Activated naive CD8-positive, alpha-beta T cell treated with anti-CD3 and anti-CD28 coated beads for 36 hours (primary cell): Measurements from ENCODE around the gene WWC1. TPM values are rescaled to one million over a fixed set of nuclear protein-coding genes. Genes with fewer than 3 reads are reported as not detected.
A peak's percentile ranks its signal among the peaks of the same experiment; 100 is the strongest.

Experiments
- DNase-seq: peaks from one replicate; pipeline ENCODE4 v3.0.0; 2021
- H3K27ac Mint-ChIP-seq: one replicate; pipeline ENCODE4 v1.8.0; 2022; ENCODE audit warnings: mild to moderate bottlenecking, moderate library complexity, mixed read lengths
- H3K27me3 Mint-ChIP-seq: one replicate; pipeline ENCODE4 v1.8.0; 2022; ENCODE audit warnings: mild to moderate bottlenecking, mixed read lengths
- H3K36me3 Mint-ChIP-seq: one replicate; pipeline ENCODE4 v1.8.0; 2021; ENCODE audit warnings: mild to moderate bottlenecking, mixed read lengths
- H3K4me1 Mint-ChIP-seq: one replicate; pipeline ENCODE4 v1.8.0; 2021; ENCODE audit warnings: mixed read lengths
- H3K4me3 Mint-ChIP-seq: one replicate; pipeline ENCODE4 v1.8.0; 2022; ENCODE audit warnings: mild to moderate bottlenecking, moderate library complexity, mixed read lengths
- H3K9me3 Mint-ChIP-seq: one replicate; pipeline ENCODE4 v1.8.0; 2022; ENCODE audit warnings: mixed read lengths
- total RNA-seq, 2 experiments: library from RNA; stranded (reverse); gene quantifications; one replicate each; pipeline ENCODE4 v1.2.3, GENCODE V29; 2021

Gene WWC1
- total RNA-seq, 2 experiments from 2014 or later = 1.5 to 2.5 TPM

DNA sequence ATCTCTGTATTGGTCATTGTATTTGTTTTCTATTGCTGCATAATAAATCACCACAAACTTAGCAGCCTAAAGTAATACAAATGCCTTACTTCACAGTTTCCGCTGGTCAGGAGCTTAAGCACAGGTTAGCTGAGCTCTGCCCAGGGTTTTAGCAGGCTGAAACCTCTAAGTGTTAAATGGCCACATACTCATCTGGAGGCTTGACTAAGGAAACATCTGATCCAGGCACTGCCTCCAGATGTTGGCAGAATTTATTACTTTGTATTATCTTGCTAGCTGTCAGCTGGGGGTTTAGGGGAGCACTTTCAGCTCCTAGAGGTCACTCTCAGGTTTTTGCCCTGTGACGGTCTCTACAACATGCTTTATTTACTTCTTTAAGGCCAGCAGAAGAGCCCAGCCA, 171.6 kb downstream of the WWC1 start:
- H3K36me3 Mint-ChIP-seq = no peaks in the 10 kb centered on the region
- H3K9me3 Mint-ChIP-seq = no peaks in the 10 kb centered on the region
- no peak overlapping the region for H3K27ac Mint-ChIP-seq
- no peak overlapping the region for H3K4me3 Mint-ChIP-seq
- H3K27me3 Mint-ChIP-seq = peaks cover 3% of the 10 kb centered on the region
- DNase-seq = no peak
- no peaks in the 10 kb centered on the region for H3K4me1 Mint-ChIP-seq

DNA sequence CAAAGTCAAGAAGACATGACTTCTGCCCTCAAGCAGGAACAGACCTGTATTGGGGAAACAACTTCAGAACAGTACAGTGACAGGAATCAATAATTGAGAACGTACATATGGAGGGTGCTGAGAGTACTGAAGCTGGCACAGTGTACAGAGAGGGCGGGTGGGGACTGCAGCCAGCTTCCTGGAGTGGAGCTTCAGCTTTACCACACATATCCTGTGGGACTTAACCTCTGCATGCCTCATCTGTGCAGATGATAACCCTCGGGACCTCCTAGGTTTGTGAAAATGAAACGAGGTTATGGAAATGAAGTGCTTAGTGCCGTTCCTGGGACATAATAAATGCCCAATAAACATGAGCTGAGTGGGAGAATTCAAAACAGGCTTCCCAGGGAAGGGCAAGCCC, 172.8 kb downstream of the WWC1 start:
- Mint-ChIP-seq H3K27me3 (peaks cover 3% of the 10 kb centered on the region), H3K4me3 (no peak overlapping the region), H3K27ac (no peak overlapping the region), H3K36me3 (no peaks in the 10 kb centered on the region), H3K9me3 (no peaks in the 10 kb centered on the region), H3K4me1 (no peaks in the 10 kb centered on the region)
- DNase-seq = no peak

DNA sequence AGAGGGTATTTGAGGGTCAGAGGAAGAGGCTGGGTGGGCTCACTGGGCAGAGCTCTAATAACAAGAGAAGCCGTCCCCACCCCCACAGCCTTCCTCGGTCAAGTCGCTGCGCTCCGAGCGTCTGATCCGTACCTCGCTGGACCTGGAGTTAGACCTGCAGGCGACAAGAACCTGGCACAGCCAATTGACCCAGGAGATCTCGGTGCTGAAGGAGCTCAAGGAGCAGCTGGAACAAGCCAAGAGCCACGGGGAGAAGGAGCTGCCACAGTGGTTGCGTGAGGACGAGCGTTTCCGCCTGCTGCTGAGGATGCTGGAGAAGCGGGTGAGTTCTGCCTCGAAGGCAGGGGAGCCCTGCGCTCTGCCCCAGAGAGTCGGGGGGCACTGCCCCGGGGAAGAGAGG, 173.2 kb downstream of the WWC1 start:
- Mint-ChIP-seq H3K27me3 (peaks cover 4% of the 10 kb centered on the region), H3K4me1 (no peaks in the 10 kb centered on the region), H3K27ac (no peak overlapping the region), H3K9me3 (no peaks in the 10 kb centered on the region), H3K36me3 (no peaks in the 10 kb centered on the region), H3K4me3 (no peak overlapping the region)
- no peak for DNase-seq

DNA sequence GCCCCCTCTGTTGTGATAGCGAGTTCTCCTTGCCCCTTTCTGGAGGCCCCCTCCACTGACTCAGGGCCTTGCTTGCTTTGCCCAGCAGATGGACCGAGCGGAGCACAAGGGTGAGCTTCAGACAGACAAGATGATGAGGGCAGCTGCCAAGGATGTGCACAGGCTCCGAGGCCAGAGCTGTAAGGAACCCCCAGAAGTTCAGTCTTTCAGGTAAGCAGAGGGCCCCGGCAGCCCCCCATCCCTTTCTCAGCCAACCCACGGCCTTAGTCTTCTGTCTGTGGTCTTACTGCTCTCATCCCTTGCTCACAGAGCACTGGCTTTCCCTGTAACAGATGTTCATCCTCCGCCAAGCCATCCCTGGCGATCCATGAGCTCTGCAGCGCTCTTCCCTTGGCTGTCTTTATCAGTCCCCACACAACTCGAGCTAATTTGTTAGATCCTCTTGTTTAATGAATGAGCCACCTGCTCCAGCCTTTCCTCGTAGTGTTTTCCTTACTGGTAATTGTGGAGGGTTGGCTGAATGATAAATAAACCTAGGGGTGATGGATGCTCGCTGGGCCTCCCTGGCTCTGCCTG, 176.4 kb downstream of the WWC1 start:
- Mint-ChIP-seq H3K27ac (no peak overlapping the region), H3K9me3 (no peaks in the 10 kb centered on the region), H3K4me3 (no peak overlapping the region), H3K4me1 (no peaks in the 10 kb centered on the region), H3K27me3 (peaks cover 8% of the 10 kb centered on the region), H3K36me3 (no peaks in the 10 kb centered on the region)
- no peak for DNase-seq

DNA sequence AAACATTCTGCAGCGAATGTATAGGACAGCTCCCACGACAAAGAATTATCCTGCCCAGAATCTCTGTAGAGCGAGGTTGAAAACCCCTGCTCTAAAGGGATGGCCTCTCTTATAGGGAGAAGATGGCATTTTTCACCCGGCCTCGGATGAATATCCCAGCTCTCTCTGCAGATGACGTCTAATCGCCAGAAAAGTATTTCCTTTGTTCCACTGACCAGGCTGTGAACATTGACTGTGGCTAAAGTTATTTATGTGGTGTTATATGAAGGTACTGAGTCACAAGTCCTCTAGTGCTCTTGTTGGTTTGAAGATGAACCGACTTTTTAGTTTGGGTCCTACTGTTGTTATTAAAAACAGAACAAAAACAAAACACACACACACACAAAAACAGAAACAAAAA, 177.4 kb downstream of the WWC1 start:
- H3K4me3 Mint-ChIP-seq = no peak overlapping the region
- no peak overlapping the region for H3K27ac Mint-ChIP-seq
- DNase-seq = no peak
- no peaks in the 10 kb centered on the region for H3K36me3 Mint-ChIP-seq
- no peaks in the 10 kb centered on the region for H3K4me1 Mint-ChIP-seq
- peaks cover 7% of the 10 kb centered on the region for H3K27me3 Mint-ChIP-seq
- H3K9me3 Mint-ChIP-seq = no peaks in the 10 kb centered on the region

DNA sequence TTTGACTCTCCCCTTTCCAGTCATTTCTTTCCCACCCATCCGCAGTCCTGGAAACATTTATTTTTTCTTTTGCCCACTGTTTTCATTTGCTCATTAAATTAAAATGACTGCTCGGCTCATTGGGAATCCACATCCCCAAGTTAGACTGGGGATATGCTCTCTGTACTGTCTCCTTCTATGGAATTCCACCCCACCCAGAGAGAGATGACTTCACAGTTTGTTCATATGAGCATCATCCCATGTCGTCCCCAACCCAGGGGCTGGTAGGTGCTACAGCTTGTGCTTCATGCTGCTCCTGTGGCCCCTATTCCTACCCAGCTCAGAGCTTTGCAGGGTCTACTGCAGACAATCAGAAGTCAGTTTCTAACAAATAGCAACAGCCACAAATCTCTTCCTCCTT, 178.4 kb downstream of the WWC1 start:
- no peaks in the 10 kb centered on the region for H3K9me3 Mint-ChIP-seq
- H3K4me3 Mint-ChIP-seq = no peak overlapping the region
- no peak overlapping the region for H3K27ac Mint-ChIP-seq
- DNase-seq = no peak
- H3K36me3 Mint-ChIP-seq = no peaks in the 10 kb centered on the region
- H3K4me1 Mint-ChIP-seq = no peaks in the 10 kb centered on the region
- H3K27me3 Mint-ChIP-seq = peaks cover 5% of the 10 kb centered on the region

DNA sequence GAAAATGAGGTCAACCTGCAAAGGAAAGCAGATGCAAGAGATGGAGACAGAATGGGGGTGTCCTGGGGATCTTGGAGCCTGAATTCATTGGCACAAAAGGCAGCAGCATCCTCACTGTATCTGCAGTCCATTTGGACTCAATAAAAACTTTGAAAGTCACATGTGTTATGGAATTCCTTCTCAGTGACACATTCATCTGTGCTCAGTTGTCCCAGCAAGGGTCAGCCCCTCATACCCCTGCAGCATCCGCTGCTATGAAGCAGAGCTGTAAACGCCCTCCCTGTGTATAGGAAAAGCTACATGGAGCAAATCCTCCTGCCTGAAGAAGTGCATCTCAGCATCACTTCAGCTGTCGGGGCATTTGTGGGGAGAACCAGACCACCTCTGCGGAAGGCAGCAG, 180.3 kb downstream of the WWC1 start:
- Mint-ChIP-seq H3K27me3 (peaks cover 5% of the 10 kb centered on the region), H3K9me3 (no peaks in the 10 kb centered on the region), H3K4me1 (no peaks in the 10 kb centered on the region), H3K36me3 (no peaks in the 10 kb centered on the region), H3K4me3 (no peak overlapping the region), H3K27ac (no peak overlapping the region)
- no peak for DNase-seq

DNA sequence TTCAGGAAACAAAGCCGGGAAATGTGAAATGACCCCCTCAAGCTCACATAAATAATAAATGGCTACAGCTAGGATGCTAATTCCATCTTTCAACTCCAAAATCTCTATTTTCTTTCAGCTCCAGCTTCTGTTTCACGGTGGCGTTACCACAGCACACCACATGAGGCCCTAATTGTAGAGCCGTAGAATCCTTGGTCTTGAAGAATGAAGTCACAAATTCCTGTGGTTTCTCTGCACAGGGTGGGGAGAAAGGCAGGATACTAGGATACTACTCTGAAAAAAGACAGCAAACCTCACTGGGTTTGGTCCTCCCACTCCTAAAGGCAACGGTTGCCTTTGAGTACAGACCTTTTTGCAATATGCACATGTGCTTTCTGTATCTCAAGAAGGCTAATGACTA, 180.9 kb downstream of the WWC1 start:
- Mint-ChIP-seq H3K4me3 (no peak overlapping the region), H3K27me3 (peaks cover 5% of the 10 kb centered on the region), H3K36me3 (no peaks in the 10 kb centered on the region), H3K4me1 (no peaks in the 10 kb centered on the region), H3K27ac (no peak overlapping the region), H3K9me3 (no peaks in the 10 kb centered on the region)
- no peak for DNase-seq

DNA sequence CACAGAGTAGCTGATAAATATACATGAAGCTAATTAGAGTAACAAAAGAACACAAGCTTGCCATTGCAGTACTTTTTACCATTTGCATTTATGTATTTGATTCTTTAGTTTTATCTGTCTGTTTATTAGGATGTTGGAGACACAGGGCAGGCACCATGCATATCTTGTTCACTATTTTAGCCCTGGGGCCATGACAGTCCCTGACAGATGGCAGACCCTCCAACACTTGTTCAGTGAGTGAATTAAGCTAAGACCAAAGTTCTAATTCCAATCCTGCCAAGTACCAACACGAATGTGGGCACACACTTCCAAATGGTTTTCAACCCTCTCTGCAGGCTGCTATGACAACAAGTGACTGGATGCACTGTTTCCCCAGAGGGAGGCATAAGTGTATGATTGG, 182.9 kb downstream of the WWC1 start:
- no peak for DNase-seq
- H3K36me3 Mint-ChIP-seq = no peaks in the 10 kb centered on the region
- H3K27me3 Mint-ChIP-seq = peaks cover 21% of the 10 kb centered on the region
- no peak overlapping the region for H3K27ac Mint-ChIP-seq
- no peak overlapping the region for H3K4me3 Mint-ChIP-seq
- H3K4me1 Mint-ChIP-seq = no peaks in the 10 kb centered on the region
- H3K9me3 Mint-ChIP-seq = no peaks in the 10 kb centered on the region

DNA sequence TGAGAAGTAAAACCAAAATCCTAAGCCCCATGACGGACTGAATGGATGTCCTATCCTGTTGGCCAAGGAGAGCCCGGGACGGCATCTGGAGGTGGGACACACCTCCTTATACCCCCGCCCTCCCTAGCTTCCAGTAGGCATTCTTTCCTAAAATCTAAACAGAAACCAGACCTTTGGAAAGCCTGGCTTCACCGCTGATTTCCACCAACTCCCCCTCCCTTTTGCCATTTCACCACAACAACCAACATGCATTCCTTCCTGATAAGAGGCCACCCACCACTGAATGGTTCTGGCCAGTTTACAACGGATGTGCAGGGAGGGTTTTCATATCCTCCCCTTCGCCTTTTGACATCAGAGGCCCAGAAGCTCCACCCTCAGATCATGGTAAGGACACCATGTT, 185.6 kb downstream of the WWC1 start:
- Mint-ChIP-seq H3K9me3 (no peaks in the 10 kb centered on the region), H3K36me3 (no peaks in the 10 kb centered on the region), H3K27ac (no peak overlapping the region), H3K4me1 (no peaks in the 10 kb centered on the region), H3K4me3 (no peak overlapping the region), H3K27me3 (peaks cover 17% of the 10 kb centered on the region)
- no peak for DNase-seq

DNA sequence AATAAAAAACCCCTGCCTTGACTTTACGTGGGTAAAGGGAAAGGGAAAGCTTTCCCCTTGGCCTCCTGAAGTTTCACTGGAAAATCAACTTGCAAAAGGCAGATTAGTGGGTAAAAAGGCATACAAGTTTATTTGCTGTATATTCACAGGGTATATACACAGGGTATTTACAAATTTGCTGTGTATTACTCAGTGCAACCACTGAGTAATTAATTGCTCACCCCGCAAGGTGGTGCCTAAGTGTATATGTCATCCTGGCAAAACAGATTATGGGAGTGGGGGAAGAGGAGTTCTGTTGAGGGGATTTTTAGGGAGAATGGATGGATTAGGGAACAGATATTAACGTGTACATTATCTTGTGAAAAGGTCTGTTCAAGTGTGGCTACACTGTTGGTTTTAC, 187.7 kb downstream of the WWC1 start:
- Mint-ChIP-seq H3K4me1 (no peaks in the 10 kb centered on the region), H3K27me3 (peaks cover 22% of the 10 kb centered on the region), H3K9me3 (no peaks in the 10 kb centered on the region), H3K27ac (no peak overlapping the region), H3K36me3 (no peaks in the 10 kb centered on the region), H3K4me3 (no peak overlapping the region)
- DNase-seq = no peak

DNA sequence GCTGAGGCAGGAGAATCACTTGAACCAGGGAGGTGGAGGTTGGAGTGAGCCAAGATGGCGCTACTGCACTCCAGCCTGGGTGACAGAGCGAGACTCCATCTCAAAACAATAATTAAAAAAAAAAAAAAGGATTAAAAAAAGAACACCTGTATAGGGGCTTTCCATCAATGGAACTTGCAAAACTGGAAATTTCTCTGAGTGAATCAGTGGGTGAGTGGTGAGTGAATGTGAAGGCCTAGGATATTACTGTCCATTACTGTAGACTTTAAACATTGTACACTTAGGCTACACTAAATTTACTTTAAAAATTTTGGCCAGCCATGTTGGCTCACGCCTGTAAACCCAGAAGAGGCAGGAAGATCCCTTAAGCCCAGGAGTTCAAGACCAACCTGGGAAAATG, 189.2 kb downstream of the WWC1 start:
- no peak for DNase-seq
- H3K9me3 Mint-ChIP-seq = no peaks in the 10 kb centered on the region
- no peak overlapping the region for H3K27ac Mint-ChIP-seq
- peaks cover 6% of the 10 kb centered on the region for H3K4me1 Mint-ChIP-seq
- H3K4me3 Mint-ChIP-seq = no peak overlapping the region
- peaks cover 22% of the 10 kb centered on the region for H3K27me3 Mint-ChIP-seq
- H3K36me3 Mint-ChIP-seq = no peaks in the 10 kb centered on the region

DNA sequence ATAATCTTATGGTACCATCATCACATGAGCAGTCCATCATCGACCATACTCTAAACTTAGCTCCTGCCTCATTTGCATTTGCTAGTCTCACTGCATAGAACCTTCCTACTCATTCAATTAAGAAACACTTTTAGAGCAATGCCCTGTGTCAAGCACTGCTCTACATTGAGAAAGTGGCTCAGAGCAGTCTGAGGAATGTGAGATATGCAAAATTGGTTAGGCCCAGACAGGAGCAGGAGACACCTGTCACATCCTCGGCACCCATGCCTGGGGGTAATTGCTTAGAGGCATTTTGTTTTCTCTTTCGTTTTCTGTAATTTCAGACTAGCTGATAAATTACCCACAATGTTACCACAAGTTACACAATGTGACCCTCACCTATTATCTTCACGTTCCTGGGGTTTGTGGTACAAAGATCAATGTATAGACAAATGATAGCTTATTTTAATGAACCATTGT, 189.9 kb downstream of the WWC1 start:
- H3K4me3 Mint-ChIP-seq = no peak overlapping the region
- no peak for DNase-seq
- no peaks in the 10 kb centered on the region for H3K9me3 Mint-ChIP-seq
- H3K27me3 Mint-ChIP-seq = peaks cover 22% of the 10 kb centered on the region
- no peak overlapping the region for H3K27ac Mint-ChIP-seq
- peaks cover 1% of the 10 kb centered on the region for H3K36me3 Mint-ChIP-seq
- H3K4me1 Mint-ChIP-seq = peaks cover 11% of the 10 kb centered on the region

DNA sequence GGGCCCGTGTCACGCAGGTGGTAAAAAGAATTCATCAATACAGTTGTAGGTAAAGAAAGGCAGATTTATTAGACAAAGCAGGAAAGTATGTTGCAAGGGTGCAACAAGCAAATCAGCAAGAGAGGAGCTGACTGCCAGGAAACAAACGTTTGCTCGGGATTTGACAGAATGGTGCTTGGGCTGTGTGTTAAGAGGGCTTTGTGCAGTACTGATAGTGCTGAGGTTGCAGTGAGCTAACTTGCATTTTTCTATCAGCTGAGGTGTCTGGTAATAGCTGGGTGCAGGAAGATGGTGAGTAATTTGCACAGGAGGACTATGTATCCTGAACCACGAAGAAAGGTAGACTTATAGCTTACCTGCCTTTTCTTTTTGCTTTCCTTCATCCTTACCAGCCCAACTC, 190.9 kb downstream of the WWC1 start:
- peaks cover 4% of the 10 kb centered on the region for H3K36me3 Mint-ChIP-seq
- H3K27ac Mint-ChIP-seq = no peak overlapping the region
- H3K9me3 Mint-ChIP-seq = no peaks in the 10 kb centered on the region
- no peak for DNase-seq
- no peak overlapping the region for H3K4me3 Mint-ChIP-seq
- peaks cover 12% of the 10 kb centered on the region for H3K4me1 Mint-ChIP-seq
- H3K27me3 Mint-ChIP-seq = peaks cover 22% of the 10 kb centered on the region

DNA sequence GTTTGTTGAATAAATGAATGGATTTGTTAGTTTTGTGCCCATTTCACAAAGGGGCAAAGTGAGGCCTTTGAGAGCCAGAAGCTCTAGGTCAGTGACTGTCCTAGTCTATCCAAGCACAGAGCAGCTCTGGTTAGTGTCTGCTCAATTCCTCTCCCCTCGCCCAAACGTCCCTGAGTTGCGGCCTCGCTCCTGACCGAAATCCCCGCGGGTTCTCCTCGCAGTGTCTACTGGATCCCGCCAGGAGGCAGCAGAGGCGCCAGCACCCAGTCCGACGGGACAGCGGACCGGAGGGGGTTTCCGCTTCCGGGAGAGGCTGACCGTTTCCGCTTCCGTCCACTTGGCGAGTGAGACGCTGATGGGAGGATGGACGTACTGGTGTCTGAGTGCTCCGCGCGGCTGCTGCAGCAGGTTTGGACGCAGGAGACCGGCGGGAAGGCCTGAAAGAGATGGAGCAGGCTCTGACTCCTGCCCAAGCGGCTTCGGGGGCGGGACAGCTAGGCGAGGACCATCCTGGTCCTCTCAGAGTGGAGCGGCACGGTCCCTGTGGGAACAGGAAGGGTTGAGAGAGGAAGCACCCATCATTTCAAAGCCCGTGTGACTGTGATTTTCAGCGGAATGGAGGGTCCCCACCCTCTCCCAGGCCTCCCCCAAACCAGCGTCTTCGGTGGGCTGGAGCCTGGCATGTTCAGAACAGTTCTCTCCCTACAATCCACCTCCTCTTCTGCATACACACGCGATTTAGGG, 194.9 kb downstream of the WWC1 start, which contains the start of gene RARS1:
Gene RARS1 (plus strand): TSS at position 336 of the 744 bp plus-strand sequence. CDS start 28 bp downstream, at position 364.
- peak; percentile 90 for DNase-seq
- Mint-ChIP-seq H3K27me3 (peaks cover 6% of the 10 kb centered on the region), H3K9me3 (no peaks in the 10 kb centered on the region), H3K27ac (peak within 1 kb of the TSS; percentile 96), H3K4me1 (peaks cover 21% of the 10 kb centered on the region), H3K36me3 (peaks cover 25% of the 10 kb centered on the region), H3K4me3 (peak within 1 kb of the TSS; percentile 99)

DNA sequence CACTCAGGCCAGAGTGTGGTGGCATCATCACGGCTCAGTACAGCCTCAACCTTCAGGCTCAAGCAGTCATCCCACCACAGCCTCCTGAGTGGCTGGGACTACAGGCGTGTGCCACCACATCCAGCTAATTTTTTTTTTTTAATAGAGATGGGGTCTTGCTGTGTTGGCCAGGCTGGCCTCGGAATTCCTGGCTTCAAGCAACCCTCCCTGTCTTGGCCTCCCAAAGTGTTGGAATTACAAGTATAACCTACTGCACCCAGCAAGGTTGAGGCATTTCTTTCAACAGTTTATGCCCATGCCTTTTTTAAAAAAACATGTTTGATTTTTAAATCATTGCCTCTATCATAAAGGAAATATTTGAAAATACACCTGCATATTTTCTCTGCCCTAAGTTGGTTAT, 197.6 kb downstream of the WWC1 start:
- peaks cover 24% of the 10 kb centered on the region for H3K4me1 Mint-ChIP-seq
- DNase-seq = no peak
- no peak overlapping the region for H3K27ac Mint-ChIP-seq
- peaks cover 35% of the 10 kb centered on the region for H3K36me3 Mint-ChIP-seq
- H3K27me3 Mint-ChIP-seq = no peaks in the 10 kb centered on the region
- H3K9me3 Mint-ChIP-seq = no peaks in the 10 kb centered on the region
- H3K4me3 Mint-ChIP-seq = no peak overlapping the region
